ENCODE results near the gene RCE1.

The RCE1 gene

DNA sequence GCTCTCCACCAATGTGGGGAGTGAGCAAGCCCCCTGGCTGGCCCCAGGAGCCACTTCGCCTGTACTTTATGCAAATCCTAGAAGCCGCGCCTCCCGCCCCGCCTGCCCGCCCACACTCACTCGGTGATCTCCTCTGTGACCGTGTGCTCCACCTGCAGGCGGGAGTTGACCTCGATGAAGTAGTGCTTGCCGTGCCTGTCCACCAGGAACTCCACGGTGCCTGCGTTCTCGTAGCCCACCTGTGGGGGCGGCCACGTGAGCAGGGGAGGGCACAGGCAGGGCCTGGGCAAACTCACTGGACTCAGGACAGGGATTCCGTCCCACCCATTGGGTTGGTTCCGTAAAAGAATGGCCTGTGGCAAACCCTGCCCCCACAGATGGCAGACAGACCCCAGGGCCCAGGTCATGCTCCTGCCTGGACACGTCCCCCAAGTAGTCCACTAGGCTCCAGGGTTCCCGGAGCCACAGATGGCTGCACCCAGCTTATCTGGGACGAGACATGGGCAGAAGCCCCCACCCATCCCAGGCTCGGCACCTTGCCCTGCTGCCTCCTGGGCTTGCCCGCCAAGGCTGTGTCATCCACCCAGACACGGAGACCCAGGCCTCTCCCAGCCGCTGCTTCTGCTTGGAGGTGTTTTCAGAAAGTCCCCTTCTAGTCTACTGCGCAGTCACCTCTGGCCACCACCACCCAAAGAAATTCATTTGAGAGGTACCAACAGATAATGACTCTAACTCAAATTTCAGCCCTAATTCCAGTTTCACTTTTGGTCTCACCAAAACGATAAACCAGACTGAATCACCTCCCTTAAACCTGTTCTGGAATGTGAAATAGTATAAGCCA lies 25.7 kb downstream of the RCE1 start:
- DNase-seq (ENCODE audit: low read depth, low spot score): peak; percentile 40

DNA sequence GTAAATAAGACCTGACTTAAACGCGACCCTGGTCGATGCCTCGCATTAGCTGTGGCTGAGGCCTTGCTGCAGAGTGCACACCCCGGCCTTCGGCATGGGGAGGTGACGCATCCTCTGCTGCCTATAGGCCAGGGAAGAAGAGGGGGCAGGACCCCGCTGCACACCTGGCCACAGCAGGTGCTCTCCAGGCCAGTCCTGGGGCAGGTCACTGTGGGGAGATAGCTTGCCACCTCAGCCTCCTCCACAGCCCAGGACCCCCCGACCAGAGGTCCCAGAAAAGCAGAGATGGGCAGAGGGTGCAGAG lies 26.3 kb downstream of the RCE1 start:
- no peak for DNase-seq (ENCODE audit: low read depth, low spot score)

DNA sequence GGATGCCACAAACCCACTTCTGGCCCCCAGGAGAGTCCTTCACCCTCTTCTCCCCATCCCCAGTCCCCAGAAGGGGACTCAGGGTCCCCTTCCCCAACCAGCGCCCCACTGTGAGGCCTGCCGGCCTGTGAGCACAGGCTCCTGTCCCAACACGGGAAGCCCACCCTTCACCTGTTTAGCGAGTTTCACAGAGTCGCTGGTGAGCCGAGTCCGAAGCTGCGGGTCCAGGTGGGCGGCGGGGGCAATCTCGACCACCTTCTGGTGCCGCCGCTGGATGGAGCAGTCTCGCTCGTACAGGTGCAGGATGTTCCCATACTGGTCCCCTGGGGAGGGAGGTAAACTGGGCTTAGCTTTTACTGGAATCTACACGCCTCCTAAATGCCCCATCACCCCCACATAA lies 26.9 kb downstream of the RCE1 start:
- DNase-seq (ENCODE audit: low read depth, low spot score): no peak

DNA sequence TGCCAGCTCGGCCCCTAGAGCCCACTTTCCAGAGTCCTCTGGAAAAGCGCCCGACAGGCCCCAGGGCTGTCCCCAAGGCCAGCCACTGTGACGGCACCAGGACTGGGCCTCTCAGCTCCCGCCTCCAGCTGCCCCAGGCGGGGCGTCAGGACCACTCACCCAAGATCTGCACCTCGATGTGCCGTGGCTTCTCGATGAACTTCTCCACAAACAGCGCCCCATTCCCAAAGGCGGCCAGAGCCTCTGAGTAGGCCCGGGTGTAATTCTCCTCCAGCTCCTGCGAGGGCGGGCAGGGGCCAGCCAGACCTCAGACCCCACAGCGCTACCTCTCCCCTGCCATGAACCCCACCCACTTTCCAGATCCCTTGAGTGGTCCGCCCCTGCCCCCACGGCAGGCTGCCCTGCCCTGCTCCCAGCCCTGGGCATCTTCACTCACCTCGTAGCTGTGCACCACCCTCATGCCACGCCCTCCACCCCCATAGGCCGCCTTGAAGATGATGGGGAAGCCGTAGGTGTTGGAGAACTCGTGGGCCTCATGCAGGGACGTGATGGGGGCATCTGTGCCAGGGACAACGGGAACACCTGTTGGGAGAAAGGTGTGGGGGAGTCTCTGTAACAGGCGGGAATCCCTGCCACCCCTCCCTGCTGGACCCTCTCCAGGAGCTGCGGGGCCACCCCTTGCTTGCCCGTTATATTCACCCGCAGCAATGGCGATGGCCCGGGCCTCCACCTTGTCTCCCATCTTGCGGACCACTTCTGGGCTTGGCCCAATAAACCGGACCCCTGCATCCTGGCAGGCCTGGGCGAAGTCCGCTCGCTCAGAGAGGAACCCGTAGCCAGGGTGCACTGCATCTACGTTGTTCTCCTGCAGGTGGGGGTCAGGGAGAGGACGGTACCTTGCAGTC lies 27.6 kb downstream of the RCE1 start:
- DNase-seq (ENCODE audit: low read depth, low spot score): no peak

DNA sequence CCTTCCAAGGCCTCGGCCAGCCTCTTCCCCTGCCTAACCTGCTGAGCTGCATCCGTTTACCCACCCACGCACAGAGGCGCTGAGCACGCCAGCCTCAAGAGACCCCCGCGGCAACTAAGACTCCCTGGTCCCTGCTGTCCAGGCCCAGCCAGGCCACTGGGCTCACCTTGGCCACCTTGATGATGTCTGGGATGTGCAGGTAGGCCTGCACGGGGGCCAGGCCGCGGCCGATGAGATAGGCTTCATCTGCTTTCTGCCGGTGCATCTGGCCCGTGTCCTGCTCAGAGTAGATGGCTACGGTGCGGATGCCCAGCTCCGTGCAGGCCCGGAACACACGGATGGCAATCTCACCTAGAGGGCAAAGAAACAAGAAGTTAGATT lies 28.3 kb downstream of the RCE1 start:
- no peak for DNase-seq (ENCODE audit: low read depth, low spot score)

DNA sequence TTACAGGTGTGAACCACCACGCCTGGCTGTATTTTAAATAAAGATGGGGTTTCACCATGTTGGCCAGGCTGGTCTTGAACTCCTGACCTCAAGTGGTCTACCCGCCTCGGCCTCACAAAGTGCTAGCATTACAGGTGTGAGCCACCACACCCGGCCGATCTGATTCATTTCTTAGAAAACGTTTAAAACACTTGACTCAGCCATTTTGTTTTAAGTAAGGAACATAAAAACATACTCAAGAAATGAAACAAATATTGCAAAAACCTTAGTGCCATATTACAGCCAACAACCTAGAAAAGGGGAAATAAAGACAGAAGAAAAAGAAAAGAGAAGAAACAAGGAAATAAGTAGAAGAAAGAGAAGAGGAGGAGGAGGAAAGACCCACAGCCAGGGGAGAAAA lies 31.0 kb downstream of the RCE1 start:
- no peak for DNase-seq (ENCODE audit: low read depth, low spot score)

DNA sequence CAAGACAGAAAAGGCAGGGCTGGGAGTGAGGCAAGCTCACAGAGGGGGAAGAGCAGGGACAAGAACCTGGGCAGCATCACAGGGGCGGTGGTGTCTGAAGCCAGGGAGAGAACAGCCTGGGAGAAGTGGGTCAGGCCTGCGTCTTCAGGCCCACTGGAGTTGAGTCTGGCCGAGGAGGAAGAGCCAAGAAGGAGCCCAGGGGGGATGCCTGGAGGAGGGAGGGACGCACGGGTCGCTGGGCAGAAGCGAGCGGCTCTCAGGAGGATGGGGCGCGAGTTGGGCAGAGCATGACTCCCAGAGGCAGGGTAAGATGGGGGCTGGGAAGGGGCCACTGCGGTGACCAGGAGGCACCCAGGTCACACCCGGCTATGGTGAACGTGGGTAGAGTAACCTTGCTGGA lies 32.1 kb downstream of the RCE1 start:
- no peak for DNase-seq (ENCODE audit: low read depth, low spot score)

DNA sequence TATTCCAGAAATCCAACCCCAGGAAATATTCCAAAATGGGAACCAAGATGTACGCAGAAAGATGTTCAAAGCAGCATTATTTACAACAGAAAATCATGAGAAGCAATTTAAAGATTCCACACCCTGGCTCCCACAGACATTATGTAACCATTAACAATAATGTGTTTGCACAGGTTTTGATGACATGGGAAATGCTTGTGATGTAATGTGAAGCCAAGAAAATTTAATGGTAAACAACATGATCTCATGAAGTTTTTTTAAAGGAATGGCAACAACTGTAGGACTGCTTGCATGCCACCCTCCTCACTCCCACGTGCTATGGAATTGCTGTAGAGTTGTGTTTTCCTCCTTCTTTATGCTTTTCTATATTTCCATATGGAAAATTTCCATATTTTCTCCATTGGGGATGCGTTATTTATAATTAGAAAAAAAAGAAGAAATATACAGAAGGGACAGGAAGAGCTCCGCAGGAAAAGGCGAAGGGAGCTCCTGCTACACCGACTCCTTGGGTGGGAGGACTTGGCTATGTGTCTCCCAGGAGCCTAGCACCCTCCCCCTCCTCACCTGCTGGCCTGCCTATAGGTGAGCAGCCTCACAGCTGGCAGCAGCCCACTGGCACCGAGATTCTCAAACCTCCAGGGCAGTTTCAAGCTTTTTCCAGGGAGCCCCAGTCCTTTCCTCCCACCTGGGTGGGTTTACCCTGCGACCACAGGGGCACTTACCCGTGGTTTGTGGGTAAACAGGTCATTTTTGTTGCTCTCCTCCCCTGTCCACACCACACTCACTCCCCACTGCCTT lies 34.5 kb downstream of the RCE1 start:
- no peak for DNase-seq (ENCODE audit: low read depth, low spot score)

DNA sequence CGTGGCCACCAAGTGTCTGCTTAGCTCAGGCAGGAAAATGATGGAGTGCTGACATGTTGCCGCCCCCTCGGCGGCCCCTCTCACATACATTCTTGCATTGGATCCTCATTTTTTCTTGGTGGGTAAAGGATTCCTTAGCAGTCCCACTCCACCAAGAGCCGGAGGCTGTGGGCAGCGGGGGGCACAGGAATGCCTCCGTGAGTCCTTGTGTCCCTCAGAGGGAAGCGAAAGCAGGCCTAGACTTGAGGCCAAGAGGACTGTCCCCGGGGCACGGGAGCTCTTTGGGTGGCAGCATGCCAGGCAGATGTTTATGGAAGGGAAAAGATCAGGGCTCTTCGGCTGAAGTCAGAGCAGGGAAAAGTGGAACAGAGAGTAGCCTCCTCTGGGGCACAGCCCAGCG lies 35.2 kb downstream of the RCE1 start:
- DNase-seq (ENCODE audit: low read depth, low spot score): no peak

DNA sequence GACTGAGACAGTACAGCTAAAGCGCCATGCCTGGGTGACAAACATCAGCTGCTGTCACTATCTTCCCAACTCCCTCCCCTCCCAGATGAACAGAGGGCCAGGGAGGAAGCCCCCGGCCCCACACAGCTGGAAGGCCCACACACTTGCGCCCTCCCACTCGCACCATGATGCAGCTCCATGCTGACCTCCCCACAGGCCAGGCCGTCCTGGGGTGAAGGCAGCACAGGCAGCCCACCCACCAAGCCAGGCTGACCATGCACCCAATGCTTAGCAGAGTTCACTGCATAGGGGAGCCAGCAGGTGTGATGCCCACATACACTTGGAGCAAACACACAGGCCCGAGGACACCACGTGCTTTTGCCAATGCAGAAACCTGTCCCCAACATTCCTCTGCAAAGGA lies 35.8 kb downstream of the RCE1 start:
- no peak for DNase-seq (ENCODE audit: low read depth, low spot score)

DNA sequence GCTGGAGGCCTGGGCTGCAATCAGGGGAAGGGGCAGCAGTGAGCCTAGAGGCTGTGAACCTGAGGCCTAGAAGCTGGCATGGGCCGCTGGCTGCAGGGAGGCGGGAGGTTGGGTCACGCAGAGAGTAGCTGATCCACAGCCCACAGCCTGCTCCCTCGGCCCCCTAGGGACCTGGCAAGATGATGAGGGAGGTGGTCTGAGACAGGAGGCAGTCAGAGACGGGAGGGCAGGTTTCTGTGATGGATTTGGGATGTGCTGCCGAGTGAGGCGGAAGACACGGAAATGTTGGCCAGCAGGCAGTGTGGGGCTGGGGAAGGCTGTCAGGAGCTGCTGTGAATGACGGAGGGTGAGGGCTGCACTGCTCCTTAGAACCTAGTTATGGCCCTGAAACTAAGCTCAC lies 36.3 kb downstream of the RCE1 start:
- DNase-seq (ENCODE audit: low read depth, low spot score): no peak

DNA sequence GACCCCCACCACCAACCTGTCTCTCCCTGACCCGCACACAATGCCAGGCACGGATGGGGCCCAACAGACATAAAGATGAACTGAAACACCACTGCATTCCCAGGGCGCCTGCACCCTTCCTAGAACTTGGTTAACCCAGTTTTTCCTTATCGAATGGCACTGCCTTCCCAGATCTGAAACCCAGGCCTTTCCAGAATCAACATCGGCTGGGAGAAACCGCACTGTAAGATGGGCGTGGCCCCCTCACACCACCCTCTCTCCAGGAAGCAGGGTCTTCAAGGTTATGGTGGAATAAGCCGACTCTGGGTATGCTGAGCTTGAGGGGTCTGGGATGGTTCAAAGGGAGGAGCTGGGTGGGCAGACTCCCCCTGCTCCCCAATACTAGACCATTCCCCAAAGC lies 36.8 kb downstream of the RCE1 start:
- DNase-seq (ENCODE audit: low read depth, low spot score): no peak

DNA sequence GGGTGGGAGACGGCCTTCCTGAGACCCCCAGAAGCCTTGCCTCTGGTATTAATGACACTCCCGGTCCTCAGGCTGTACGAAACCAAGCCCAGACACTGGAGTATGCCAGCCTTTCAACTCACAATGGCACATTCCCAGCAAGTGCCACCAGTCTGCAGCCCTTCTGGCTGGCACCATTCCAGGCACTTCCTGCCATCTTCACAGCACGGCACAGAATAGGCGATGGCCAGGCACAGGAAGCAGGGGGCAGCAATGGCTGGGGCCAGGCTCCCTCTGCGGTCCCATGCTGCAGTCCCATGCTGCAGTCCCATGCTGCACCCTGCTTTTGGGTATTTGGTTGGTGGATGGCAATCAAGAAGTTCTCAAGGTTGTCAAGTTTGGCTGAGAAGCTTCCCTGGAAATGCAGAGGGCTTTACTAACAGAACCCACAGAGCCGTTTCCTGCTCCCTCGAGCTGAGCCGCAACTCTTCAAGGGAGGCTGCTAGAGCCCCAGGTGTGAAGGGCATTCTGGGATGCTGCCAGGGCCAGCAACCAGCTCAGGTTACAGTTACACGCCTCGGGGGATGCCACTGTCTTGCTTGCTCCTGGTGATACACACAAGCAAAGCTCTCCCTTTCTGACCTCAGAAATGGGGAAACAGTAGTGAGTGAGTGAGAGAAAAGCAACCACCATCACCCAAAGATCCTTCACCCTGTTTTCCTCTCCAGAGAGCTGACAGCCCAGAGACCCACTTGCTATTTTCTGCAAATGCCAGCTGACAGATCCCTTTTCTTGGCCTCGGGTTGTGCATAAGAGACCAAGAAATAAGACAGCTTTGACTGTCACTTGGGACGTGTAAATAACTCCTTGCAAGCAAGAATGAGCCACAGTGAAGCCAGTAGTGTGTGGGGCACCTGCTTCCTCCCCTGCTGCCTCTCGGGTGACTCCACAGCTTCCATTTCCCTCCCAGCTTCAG lies 37.5 kb downstream of the RCE1 start:
- DNase-seq (ENCODE audit: low read depth, low spot score): no peak

DNA sequence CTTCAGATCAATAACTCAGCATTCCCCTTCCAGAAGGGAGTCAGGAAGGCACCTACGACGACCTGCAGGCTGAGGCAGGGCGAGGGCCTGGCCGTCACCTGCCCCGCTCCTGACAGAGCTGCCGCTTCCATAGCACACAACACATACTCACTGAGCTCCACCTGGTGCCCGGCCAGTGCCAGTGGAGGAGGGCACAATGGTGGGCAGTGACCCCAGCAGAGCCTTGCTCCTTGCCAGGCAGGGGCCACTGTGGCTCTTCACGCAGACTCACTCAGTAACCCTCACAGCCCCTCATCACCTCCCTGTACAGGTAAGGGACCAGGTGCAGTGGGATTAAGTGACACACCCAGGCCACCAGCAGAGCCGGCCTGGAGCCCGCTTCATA lies 38.2 kb downstream of the RCE1 start:
- DNase-seq (ENCODE audit: low read depth, low spot score): no peak

DNA sequence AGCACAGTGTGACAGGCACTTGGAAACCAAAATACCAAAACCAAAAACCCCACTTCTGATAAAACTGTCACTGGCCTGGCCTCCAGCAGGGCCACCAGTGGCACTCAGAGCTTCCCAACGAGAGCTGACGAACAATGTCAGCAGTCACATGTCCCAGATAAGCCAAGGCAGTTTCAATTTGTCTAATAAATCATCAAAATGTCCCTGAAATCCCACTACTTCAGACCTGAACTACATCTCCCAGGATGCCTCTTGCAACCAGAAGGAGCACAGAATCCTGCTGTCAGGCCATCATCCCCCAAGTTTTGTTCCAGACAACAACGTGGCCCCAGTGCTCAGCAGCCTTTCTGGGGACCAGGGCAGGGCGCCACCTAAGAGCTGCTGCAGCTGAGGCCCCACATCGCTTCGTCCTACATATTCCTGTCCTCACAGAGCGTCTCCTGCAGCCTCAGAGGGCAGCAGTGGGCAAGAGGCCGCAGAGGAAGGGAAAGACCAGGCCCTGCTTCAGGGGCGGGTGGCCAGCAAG lies 38.7 kb downstream of the RCE1 start:
- no peak for DNase-seq (ENCODE audit: low read depth, low spot score)

DNA sequence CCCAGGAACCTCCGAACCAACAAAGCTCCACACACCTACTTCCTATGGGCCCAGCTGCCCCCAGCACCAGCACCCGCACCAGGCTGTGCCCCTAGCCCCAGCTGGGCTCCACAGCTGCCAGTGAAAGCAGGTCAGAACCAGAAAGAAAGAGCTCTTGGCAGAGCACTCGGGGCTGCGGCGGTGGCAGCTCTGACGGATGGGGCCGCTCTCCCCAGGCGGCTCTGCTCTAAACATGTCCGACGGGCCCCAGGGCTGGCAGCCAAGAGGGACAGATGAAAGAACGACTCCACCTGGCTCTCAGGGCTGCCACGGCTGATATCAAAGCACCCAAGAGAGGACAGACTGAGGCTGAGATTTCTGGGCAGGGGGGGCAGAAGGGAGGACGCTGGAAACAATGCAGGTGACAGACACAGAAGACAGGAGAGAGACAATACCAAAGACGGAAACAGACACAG lies 39.3 kb downstream of the RCE1 start:
- peak; percentile 51 for DNase-seq (ENCODE audit: low read depth, low spot score)

DNA sequence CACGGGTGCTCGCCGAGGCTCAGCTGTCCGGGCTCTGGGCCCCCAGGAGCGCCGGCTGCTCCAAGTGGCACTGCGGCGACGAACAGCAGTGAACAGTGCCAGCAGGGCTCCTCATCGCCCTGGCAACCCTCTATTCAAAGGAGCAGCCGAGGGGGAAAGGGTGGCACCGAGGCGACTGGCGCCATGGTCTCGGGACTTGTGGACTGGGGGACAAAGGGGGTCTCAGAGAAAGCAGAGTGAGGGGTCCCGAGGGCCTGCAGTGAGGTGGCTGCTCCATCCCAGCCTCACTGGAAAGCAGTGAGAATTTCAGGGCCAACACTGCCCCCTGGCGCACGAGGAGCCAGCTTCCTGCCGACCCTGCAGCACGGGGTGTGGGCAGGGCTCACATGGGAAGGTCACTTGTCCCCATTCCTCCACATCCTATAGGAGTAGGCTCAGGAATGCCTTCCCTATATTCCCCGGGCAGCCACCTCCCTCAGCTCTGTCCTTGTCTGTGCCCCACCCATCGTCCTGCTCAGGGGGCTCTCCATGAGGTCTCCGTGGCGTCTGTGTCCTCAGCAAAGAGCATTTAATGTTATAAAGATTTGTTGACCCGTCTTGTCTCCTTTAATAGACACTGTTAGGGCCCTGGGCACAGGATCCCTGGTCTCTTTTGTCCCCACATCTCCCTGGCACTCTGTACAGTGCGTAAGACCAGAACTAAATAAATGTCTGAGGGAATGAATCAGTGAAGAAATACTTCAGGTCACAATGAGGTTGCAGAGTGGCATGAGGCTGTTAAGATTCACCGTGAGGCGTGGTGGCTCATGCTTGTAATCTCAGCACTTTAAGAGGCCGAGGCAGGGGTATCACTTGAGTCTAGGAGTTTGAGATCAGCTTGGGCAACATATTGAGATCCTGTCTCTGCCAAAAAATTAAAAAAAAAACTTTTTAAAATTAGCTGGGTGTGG lies 40.0 kb downstream of the RCE1 start:
- DNase-seq (ENCODE audit: low read depth, low spot score): peak; percentile 85

DNA sequence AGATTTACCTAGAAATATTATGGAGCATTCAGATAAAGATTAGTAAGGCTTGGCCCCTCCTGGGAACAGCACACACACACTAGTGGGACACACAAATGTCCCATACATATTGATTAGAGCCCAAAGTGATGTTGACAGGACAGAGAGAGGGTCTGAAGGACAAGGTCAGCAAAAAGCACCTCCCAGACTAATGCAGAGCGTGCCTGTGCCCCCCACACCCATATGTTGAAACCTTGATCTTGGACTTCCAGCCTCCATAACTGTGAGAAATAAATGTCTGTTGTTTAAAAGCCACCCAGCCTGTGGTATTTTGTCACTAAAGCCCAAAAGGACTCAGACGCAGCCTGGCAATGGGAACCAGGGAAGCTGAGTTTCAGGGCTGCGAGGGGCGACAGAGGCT lies 41.2 kb downstream of the RCE1 start:
- no peak for DNase-seq (ENCODE audit: low read depth, low spot score)

DNA sequence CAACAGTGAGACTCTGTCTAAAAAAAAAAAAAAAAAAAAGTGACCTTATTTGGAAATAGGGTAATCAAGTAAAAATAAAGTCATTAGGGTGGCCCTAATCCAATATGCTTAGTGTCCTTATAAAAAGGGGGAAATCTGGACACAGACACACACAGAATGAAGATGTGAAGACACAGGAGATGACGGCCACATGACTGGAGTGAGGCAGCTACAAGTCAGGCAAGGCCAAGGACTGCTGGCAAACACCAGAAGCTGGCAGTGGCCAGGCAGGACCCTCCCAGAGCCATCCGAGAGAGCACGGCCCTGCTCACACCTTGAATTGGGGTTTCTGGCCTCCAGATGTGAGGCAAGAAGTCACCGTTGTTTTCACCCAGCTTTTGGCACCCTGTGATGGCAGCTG lies 42.2 kb downstream of the RCE1 start:
- no peak for DNase-seq (ENCODE audit: low read depth, low spot score)

DNA sequence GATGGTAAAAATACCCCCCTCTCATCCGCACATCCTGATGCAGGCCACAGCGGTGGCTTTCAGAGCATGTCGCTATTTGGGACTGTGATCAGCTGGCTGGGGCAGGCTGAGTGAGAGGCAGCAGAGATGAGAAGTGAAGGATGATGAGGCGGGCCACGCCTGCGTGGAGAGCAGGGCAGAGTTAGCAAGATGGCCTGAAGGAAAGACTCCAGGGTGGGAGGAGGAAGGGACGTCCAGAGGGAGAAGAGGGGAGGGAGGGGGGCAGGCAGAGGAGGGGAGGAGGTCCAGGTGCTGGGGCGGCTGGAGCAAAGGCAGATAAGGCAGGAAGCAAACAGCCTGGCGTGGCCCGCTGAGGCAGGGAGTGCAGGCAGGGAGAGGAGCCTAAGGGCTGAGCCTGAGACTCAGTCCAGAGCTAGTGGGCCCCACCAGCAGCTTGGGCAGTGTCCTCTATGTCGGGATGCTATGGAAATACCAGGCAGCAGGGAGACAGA lies 42.8 kb downstream of the RCE1 start:
- DNase-seq (ENCODE audit: low read depth, low spot score): no peak

Data from astrocyte of the hippocampus (primary cell).